SK-N-SH (cell line): ENCODE data around the gene RPGR.

Experiments used
- EZH2phosphoT487 ChIP-seq: fragments of 200-600 bp; sonication (generic); IDR thresholded peaks from 2 replicates; pipeline ENCODE4 v1.6.1; 2017; ENCODE audit warnings: low read depth, mixed run types, mild to moderate bottlenecking, antibody characterized with exemption, moderate library complexity, borderline replicate concordance
- SMC3 ChIP-seq: IDR thresholded peaks from 2 replicates; pipeline ENCODE4 v1.6.1; 2012; ENCODE audit warnings: low read depth, low read length, improper control_type of control experiment
- TAF1 ChIP-seq: IDR thresholded peaks from 2 replicates; pipeline ENCODE4 v1.6.1; 2012; ENCODE audit warnings: low read depth, mild to moderate bottlenecking, low read length, moderate library complexity, borderline replicate concordance
- TF ChIP-seq, protein P1 (sequence below): fragments of 200-600 bp; sonication (generic); IDR thresholded peaks from 2 replicates; pipeline ENCODE4 v1.6.1; 2017; ENCODE audit warnings: antibody characterized with exemption, mild to moderate bottlenecking, moderate library complexity

GRCh38 chrX:38326086-38326485 lies 1.2 kb downstream of the RPGR start:
- no peak for TF ChIP-seq TAF1
- TF ChIP-seq, protein P1, sequence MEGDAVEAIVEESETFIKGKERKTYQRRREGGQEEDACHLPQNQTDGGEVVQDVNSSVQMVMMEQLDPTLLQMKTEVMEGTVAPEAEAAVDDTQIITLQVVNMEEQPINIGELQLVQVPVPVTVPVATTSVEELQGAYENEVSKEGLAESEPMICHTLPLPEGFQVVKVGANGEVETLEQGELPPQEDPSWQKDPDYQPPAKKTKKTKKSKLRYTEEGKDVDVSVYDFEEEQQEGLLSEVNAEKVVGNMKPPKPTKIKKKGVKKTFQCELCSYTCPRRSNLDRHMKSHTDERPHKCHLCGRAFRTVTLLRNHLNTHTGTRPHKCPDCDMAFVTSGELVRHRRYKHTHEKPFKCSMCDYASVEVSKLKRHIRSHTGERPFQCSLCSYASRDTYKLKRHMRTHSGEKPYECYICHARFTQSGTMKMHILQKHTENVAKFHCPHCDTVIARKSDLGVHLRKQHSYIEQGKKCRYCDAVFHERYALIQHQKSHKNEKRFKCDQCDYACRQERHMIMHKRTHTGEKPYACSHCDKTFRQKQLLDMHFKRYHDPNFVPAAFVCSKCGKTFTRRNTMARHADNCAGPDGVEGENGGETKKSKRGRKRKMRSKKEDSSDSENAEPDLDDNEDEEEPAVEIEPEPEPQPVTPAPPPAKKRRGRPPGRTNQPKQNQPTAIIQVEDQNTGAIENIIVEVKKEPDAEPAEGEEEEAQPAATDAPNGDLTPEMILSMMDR: no peak
- no peak for TF ChIP-seq SMC3
- no peak for TF ChIP-seq EZH2phosphoT487
